DND-41 (cell line): ENCODE data around the gene CELSR1.

Source experiments
- ATAC-seq: fragments of 200-7000 bp; cut with Tn5 transposase; 3 replicates; pipeline ENCODE4 v1.9.1; 2021; ENCODE audit warnings: low read depth; ENCODE audit not compliant: insufficient read depth
- DNase-seq: peaks from one replicate; pipeline ENCODE4 v3.0.0-alpha.2; 2020
- H2AFZ ChIP-seq: 2 replicates; pipeline ENCODE4 v1.6.0; 2012; ENCODE audit warnings: low read depth, low read length
- H3K27ac ChIP-seq: 2 replicates; pipeline ENCODE4 v1.5.1; 2012; ENCODE audit warnings: low read length, inconsistent platforms
- H3K27me3 ChIP-seq: fragments of 200-600 bp; sonication (generic); 2 replicates; pipeline ENCODE4 v1.6.0; 2012; ENCODE audit warnings: low read length, mild to moderate bottlenecking, inconsistent platforms; ENCODE audit not compliant: insufficient read depth, poor library complexity
- H3K36me3 ChIP-seq: 2 replicates; pipeline ENCODE4 v1.5.1; 2012; ENCODE audit warnings: low read length, inconsistent platforms; ENCODE audit not compliant: insufficient read depth
- H3K4me1 ChIP-seq: 2 replicates; pipeline ENCODE4 v1.5.1; 2012; ENCODE audit warnings: mild to moderate bottlenecking, low read length; ENCODE audit not compliant: insufficient read depth
- H3K4me2 ChIP-seq: 2 replicates; pipeline ENCODE4 v1.6.0; 2012; ENCODE audit warnings: mild to moderate bottlenecking, moderate library complexity, low read length, inconsistent platforms; ENCODE audit not compliant: insufficient read depth
- H3K4me3 ChIP-seq, 2 experiments: fragments of 200-600 bp in 1 of 2; shearing (Covaris generic) in 1 of 2; 2 replicates each; pipeline ENCODE4 v1.5.1; 2012 to 2016; ENCODE audit warnings: inconsistent platforms in 2 of 2, low read length in 2 of 2, mild to moderate bottlenecking in 2 of 2, low read depth in 1 of 2, moderate library complexity in 1 of 2
- H3K79me2 ChIP-seq: 2 replicates; pipeline ENCODE4 v1.6.0; 2012; ENCODE audit warnings: low read length, inconsistent platforms; ENCODE audit not compliant: insufficient read depth
- H3K9ac ChIP-seq: 2 replicates; pipeline ENCODE4 v1.6.0; 2012; ENCODE audit warnings: low read depth, mild to moderate bottlenecking, inconsistent platforms, low read length, moderate library complexity
- H3K9me3 ChIP-seq: 2 replicates; pipeline ENCODE4 v1.5.1; 2012; ENCODE audit warnings: low read length, moderate library complexity, mild to moderate bottlenecking, inconsistent platforms; ENCODE audit not compliant: insufficient read depth, severe bottlenecking
- H4K20me1 ChIP-seq: 2 replicates; pipeline ENCODE4 v1.6.0; 2012; ENCODE audit warnings: low read length; ENCODE audit not compliant: insufficient read depth
- EZH2 ChIP-seq: IDR thresholded peaks from 3 replicates; pipeline ENCODE4 v1.6.1; 2012; ENCODE audit warnings: borderline replicate concordance, low read depth, mild to moderate bottlenecking, moderate library complexity, low read length, inconsistent platforms; ENCODE audit not compliant: severe bottlenecking
- TF ChIP-seq, protein P1 (sequence below): IDR thresholded peaks from 2 replicates; pipeline ENCODE4 v1.5.1; 2012; ENCODE audit warnings: borderline replicate concordance, low read length, moderate library complexity, mild to moderate bottlenecking; ENCODE audit not compliant: poor library complexity, severe bottlenecking; ENCODE audit errors: extremely low read depth

CELSR1 gene

GRCh38 chr22:46340676-46341075 is 196.7 kb downstream of the CELSR1 start:
- H3K4me2 ChIP-seq: no peak overlapping the region
- DNase-seq (no peak), ATAC-seq (no peak)
- no peak overlapping the region for H3K27ac ChIP-seq
- H3K36me3 ChIP-seq: peaks cover 90% of the 10 kb centered on the region
- TF ChIP-seq, protein P1, sequence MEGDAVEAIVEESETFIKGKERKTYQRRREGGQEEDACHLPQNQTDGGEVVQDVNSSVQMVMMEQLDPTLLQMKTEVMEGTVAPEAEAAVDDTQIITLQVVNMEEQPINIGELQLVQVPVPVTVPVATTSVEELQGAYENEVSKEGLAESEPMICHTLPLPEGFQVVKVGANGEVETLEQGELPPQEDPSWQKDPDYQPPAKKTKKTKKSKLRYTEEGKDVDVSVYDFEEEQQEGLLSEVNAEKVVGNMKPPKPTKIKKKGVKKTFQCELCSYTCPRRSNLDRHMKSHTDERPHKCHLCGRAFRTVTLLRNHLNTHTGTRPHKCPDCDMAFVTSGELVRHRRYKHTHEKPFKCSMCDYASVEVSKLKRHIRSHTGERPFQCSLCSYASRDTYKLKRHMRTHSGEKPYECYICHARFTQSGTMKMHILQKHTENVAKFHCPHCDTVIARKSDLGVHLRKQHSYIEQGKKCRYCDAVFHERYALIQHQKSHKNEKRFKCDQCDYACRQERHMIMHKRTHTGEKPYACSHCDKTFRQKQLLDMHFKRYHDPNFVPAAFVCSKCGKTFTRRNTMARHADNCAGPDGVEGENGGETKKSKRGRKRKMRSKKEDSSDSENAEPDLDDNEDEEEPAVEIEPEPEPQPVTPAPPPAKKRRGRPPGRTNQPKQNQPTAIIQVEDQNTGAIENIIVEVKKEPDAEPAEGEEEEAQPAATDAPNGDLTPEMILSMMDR: no peak
- TF ChIP-seq EZH2: no peak
- peaks cover 26% of the 10 kb centered on the region; the same call in 1 of the 2 replicates for H4K20me1 ChIP-seq
- H3K9ac ChIP-seq: no peak overlapping the region
- H3K4me3 ChIP-seq: no peak overlapping the region
- H3K4me1 ChIP-seq: peaks cover 15% of the 10 kb centered on the region
- H3K9me3 ChIP-seq: no peaks in the 10 kb centered on the region
- H2AFZ ChIP-seq: no peak overlapping the region
- H3K79me2 ChIP-seq: peaks cover 54% of the 10 kb centered on the region
- H3K27me3 ChIP-seq: no peaks in the 10 kb centered on the region

GRCh38 chr22:46339956-46340355 is 197.5 kb downstream of the CELSR1 start:
- no peak overlapping the region for H3K9ac ChIP-seq
- H3K79me2 ChIP-seq: peaks cover 61% of the 10 kb centered on the region
- no peak overlapping the region for H2AFZ ChIP-seq
- DNase-seq (no peak), ATAC-seq (no peak)
- TF ChIP-seq, protein P1: no peak
- TF ChIP-seq EZH2: no peak
- H3K4me3 ChIP-seq: no peak overlapping the region
- H3K4me1 ChIP-seq: peaks cover 17% of the 10 kb centered on the region
- peaks cover 83% of the 10 kb centered on the region for H3K36me3 ChIP-seq
- peaks cover 26% of the 10 kb centered on the region; the same call in 1 of the 2 replicates for H4K20me1 ChIP-seq
- no peaks in the 10 kb centered on the region for H3K9me3 ChIP-seq
- H3K4me2 ChIP-seq: no peak overlapping the region
- H3K27me3 ChIP-seq: no peaks in the 10 kb centered on the region
- H3K27ac ChIP-seq: no peak overlapping the region

DNA sequence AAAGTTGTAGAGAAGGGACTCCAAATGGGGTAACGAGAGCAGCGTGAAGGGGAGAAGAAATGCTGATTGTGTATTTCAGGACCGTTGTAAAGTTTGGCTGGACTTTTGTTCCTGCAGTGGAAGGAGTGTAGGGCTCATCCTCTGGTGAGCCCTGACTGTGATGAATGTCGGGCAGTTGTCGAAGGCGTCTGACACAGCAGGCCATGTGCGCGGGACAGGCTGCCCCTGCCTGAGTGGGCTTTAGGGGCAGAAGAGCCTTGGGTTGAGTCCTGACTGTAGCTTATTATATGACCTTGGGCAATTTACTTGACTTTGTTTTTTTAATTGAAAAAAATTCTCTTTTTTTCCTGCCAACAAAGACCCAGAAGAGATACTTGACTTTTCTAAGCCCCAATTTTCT is 198.8 kb downstream of the CELSR1 start:
- no peak for DNase-seq
- H3K4me2 ChIP-seq: no peak overlapping the region
- H3K9me3 ChIP-seq: no peaks in the 10 kb centered on the region
- peaks cover 70% of the 10 kb centered on the region for H3K36me3 ChIP-seq
- H3K27ac ChIP-seq: no peak overlapping the region
- peaks cover 25% of the 10 kb centered on the region for H3K4me1 ChIP-seq
- H3K9ac ChIP-seq: no peak overlapping the region
- no peak overlapping the region for H3K4me3 ChIP-seq
- peaks cover 55% of the 10 kb centered on the region for H3K79me2 ChIP-seq
- no peak for TF ChIP-seq EZH2
- TF ChIP-seq, protein P1: no peak
- ATAC-seq: no peak
- no peak overlapping the region for H2AFZ ChIP-seq
- no peaks in the 10 kb centered on the region for H3K27me3 ChIP-seq
- peaks cover 25% of the 10 kb centered on the region; the same call in 1 of the 2 replicates for H4K20me1 ChIP-seq

GRCh38 chr22:46337870-46338269 is 199.6 kb downstream of the CELSR1 start:
- Histone ChIP-seq H3K9ac (no peak overlapping the region), H4K20me1 (peaks cover 23% of the 10 kb centered on the region; the same call in 1 of the 2 replicates), H3K4me3 (no peak overlapping the region), H3K27me3 (no peaks in the 10 kb centered on the region), H3K36me3 (peaks cover 70% of the 10 kb centered on the region), H2AFZ (no peak overlapping the region), H3K9me3 (no peaks in the 10 kb centered on the region), H3K27ac (no peak overlapping the region), H3K4me1 (peaks cover 25% of the 10 kb centered on the region), H3K79me2 (peaks cover 52% of the 10 kb centered on the region), H3K4me2 (peak overlapping the region; percentile 83; the same call in 1 of the 2 replicates)
- no peak for DNase-seq
- TF ChIP-seq, protein P1: no peak
- TF ChIP-seq EZH2: no peak
- no peak for ATAC-seq
